AG04449 (cell line): ENCODE measurements around the gene STOML1.

Experiments used
- CTCF ChIA-PET: fragments of 350-600 bp; formaldehyde crosslinking; extraction: SDS; loops from one replicate; lab custom pipeline; 2021; ENCODE audit warnings: antibody characterized with exemption; lab: Yijun Ruan, JAX
- POLR2A ChIA-PET: fragments of 400-600, 350-600 bp; formaldehyde crosslinking; extraction: SDS; loops from one replicate; lab custom pipeline; 2020; ENCODE audit warnings: antibody characterized with exemption, inconsistent platforms; lab: Yijun Ruan, JAX
- DNase-seq: peaks from one replicate; pipeline ENCODE4 v3.0.0-alpha.2; 2010; ENCODE audit warnings: low read depth, low spot score
- H3K4me3 ChIP-seq: 2 replicates; pipeline ENCODE4 v1.5.1; 2011; ENCODE audit warnings: low read depth, mild to moderate bottlenecking, control low read depth, low read length
- CTCF ChIP-seq: IDR thresholded peaks from one replicate; pipeline ENCODE4 v1.5.1; 2011; ENCODE audit warnings: mild to moderate bottlenecking, moderate library complexity, low read length, control low read depth, inconsistent platforms; ENCODE audit not compliant: insufficient read depth; ENCODE audit errors: missing control alignments

The STOML1 gene

GRCh38 chr15:74025436-74025835 is 33.3 kb upstream of the STOML1 start:
- DNase-seq: no peak
- ChIA-PET POLR2A (interaction anchor here (1.0 kb wide), 1 partner anchor 31 kb away, joined by 3 read pairs; the partner anchor contains the start of gene PML), CTCF (interaction anchor here (1.2 to 7.6 kb wide), 5 partner anchors 10 to 61 kb away, joined by 3 to 87 read pairs (median 7); no protein-coding TSS in a partner anchor)
- TF ChIP-seq CTCF: no peak
- no peak overlapping the region for H3K4me3 ChIP-seq

- ChIA-PET POLR2A (no interaction called here), CTCF (interaction anchor here (1.2 to 7.6 kb wide), 6 partner anchors 15 to 52 kb away, joined by 3 to 87 read pairs (median 6); no protein-coding TSS in a partner anchor)
- no peak for TF ChIP-seq CTCF
- no peak overlapping the region for H3K4me3 ChIP-seq
- no peak for DNase-seq
Observed at GRCh38 chr15:74024687-74025086, 32.6 kb upstream of the STOML1 start.

- POLR2A ChIA-PET: no interaction called here
- DNase-seq: no peak
- no peak for TF ChIP-seq CTCF
- CTCF ChIA-PET: interaction anchor here (0.9 to 7.6 kb wide), 3 partner anchors 16 to 51 kb away, joined by 4 to 87 read pairs (median 12); no protein-coding TSS in a partner anchor
- H3K4me3 ChIP-seq: no peak overlapping the region
Observed at GRCh38 chr15:74022706-74023470, 30.8 kb upstream of the STOML1 start.

GRCh38 chr15:74019734-74020133 is 27.6 kb upstream of the STOML1 start:
- no peak for TF ChIP-seq CTCF
- CTCF ChIA-PET: interaction anchor here (1.1 to 3.3 kb wide), 5 partner anchors 17 to 50 kb away, joined by 3 to 16 read pairs (median 6); partner anchors contain the start of genes PML and STOML1
- no peak overlapping the region for H3K4me3 ChIP-seq
- DNase-seq: no peak
- POLR2A ChIA-PET: no interaction called here

GRCh38 chr15:74013374-74013894 is 21.3 kb upstream of the STOML1 start:
- H3K4me3 ChIP-seq: no peak overlapping the region
- DNase-seq: no peak
- CTCF ChIA-PET: interaction anchor here (1.1 to 3.2 kb wide), 7 partner anchors 12 to 49 kb away, joined by 3 to 15 read pairs (median 4); partner anchors contain the start of gene PML
- POLR2A ChIA-PET: no interaction called here
- TF ChIP-seq CTCF: no peak

- no peak for TF ChIP-seq CTCF
- no peak for DNase-seq
- POLR2A ChIA-PET: no interaction called here
- CTCF ChIA-PET: interaction anchor here (1.5 to 3.2 kb wide), 4 partner anchors 19 to 37 kb away, joined by 3 to 15 read pairs (median 8); partner anchors contain the start of gene STOML1
- H3K4me3 ChIP-seq: no peak overlapping the region
Observed at GRCh38 chr15:74011610-74012009, 19.5 kb upstream of the STOML1 start.
